GM10266 (cell line): ENCODE results near the gene ABCC2.

Source experiments
- DNase-seq: peaks from one replicate; pipeline ENCODE4 v3.0.0; 2012; ENCODE audit errors: extremely low spot score
- CTCF ChIP-seq: IDR thresholded peaks from 2 replicates; pipeline ENCODE4 v1.5.1; 2012; ENCODE audit warnings: mild to moderate bottlenecking, low read depth; ENCODE audit not compliant: control insufficient read depth, insufficient read depth; ENCODE audit errors: missing control alignments

Gene ABCC2

GRCh38 chr10:99760321-99760720 lies 22.1 kb upstream of the ABCC2 start:
- TF ChIP-seq CTCF = no peak

GRCh38 chr10:99761365-99761764 lies 21.1 kb upstream of the ABCC2 start:
- DNase-seq = no peak
- TF ChIP-seq CTCF = no peak

More at GRCh38 chr10:99760321-99760720, 22.1 kb upstream of the ABCC2 start:
- DNase-seq = no peak

GRCh38 chr10:99765672-99766301 lies 16.7 kb upstream of the ABCC2 start:
- DNase-seq = peak; percentile 22
- TF ChIP-seq CTCF = no peak

- DNase-seq = peak; percentile 12
- TF ChIP-seq CTCF = no peak
Measured at GRCh38 chr10:99766302-99766681, 16.1 kb upstream of the ABCC2 start.

- no peak for TF ChIP-seq CTCF
- DNase-seq = no peak
Measured at GRCh38 chr10:99767901-99768300, 14.5 kb upstream of the ABCC2 start.

- TF ChIP-seq CTCF = no peak
- no peak for DNase-seq
Measured at GRCh38 chr10:99768556-99768955, 13.9 kb upstream of the ABCC2 start.

- no peak for TF ChIP-seq CTCF
- DNase-seq = no peak
Measured at GRCh38 chr10:99769706-99770105, 12.7 kb upstream of the ABCC2 start.
